ENCODE measurements around the gene PLCB2. TPM values are rescaled to one million over a fixed set of nuclear protein-coding genes. Genes with fewer than 3 reads are reported as not detected.

PLCB2 gene
- total RNA-seq, 4 donors from 2014 or later: 1.5 to 13.5 (median 8.8) TPM

DNA sequence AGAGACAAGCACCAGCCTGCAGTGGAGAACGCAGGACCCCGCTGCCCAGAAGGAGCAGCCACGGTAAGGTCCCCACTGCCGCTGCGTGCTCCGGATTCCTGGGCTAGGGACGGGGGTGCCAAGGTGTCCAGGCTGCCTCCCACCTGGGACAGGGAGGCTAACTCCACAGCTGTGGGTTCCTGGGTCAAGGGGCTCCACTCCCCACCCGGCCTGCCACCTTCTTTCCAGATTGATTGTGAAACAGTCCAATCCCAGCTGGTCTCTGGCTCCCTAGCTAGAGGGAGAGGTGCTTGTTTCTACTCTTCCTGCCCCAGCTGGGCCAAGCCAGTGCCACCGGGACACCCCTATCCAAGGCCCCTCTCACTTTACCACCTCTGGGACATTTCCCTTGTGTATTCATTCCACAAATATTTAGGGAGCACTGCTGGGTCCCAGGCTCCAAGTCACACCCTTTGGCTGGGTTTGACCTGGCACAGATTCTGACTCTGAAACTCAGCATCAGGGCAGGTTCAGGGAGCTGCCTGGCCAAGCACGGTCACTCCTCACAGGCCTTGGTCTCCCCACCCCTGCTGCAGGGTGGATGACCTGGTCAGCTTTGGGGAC is 67.0 kb downstream of the PLCB2 start:
- ATAC-seq: no peak
- TF ChIP-seq POLR2A (IDR thresholded peaks at IDR 0.05) (no peak), POLR2AphosphoS5 (IDR thresholded peaks at IDR 0.05) (no peak), EP300 (IDR thresholded peaks at IDR 0.05) (no peak)
- TF ChIP-seq, protein P1, sequence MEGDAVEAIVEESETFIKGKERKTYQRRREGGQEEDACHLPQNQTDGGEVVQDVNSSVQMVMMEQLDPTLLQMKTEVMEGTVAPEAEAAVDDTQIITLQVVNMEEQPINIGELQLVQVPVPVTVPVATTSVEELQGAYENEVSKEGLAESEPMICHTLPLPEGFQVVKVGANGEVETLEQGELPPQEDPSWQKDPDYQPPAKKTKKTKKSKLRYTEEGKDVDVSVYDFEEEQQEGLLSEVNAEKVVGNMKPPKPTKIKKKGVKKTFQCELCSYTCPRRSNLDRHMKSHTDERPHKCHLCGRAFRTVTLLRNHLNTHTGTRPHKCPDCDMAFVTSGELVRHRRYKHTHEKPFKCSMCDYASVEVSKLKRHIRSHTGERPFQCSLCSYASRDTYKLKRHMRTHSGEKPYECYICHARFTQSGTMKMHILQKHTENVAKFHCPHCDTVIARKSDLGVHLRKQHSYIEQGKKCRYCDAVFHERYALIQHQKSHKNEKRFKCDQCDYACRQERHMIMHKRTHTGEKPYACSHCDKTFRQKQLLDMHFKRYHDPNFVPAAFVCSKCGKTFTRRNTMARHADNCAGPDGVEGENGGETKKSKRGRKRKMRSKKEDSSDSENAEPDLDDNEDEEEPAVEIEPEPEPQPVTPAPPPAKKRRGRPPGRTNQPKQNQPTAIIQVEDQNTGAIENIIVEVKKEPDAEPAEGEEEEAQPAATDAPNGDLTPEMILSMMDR (IDR thresholded peaks at IDR 0.05): no peak
- Histone ChIP-seq H3K4me3 (no peak overlapping the region), H3K27me3 (peaks cover 5% of the 10 kb centered on the region), H3K4me1 (peaks cover 0 to 12% (median 5%) of the 10 kb centered on the region in 3 donors), H3K9me3 (no peaks in the 10 kb centered on the region), H3K27ac (no peak overlapping the region), H3K36me3 (no peaks in the 10 kb centered on the region)
- 90% methylated on average over 2 of the region's 10 CpGs; no CpG with 5 or more reads in 1 of the 2 donors for WGBS, 2 donors (ENCODE audit: low coverage in 1 of 2)

DNA sequence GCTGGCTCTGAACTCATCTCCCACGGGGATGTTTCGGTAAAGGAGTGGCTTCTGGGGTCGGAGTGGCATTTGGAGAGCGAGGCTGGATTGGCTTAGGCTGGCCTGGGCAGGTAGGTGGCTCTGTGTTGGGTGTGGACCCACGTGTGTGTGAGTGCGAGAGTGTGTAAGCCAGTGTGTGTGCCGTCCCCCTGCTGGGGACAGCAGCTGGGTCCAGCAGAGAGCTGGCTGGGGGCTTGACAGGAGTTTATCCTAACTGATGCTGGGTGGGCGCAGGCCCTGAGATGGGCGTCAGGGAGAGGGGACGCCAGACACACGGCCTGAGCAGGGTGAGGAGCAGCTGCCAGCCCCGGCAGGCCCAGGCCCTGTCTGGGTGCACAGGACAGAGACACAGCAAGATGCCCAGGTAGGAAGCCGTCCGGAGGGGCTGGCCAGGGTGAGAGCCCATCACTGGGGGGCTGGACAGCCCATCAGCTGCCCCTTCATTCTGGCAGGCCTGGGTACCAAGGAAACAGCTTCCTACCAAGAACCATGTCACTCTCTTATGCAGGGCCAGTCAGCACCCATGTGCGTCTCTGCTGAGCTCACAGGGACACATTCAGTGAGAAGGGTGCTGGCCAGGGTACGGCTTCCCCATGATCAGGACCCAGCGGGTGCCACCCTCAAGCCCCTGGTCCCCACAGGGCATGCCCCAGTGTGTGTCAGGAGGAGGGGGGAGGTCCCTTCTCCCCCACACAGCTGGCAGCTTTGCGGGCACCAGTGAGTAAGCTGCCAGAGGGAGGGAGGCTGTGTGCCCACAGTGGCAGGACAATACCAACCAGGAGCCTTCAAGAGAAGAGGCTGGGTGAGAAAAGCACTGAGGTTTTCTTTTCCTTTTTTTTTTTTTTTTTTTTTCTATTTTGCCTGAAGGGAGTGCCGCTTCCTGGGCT is 67.8 kb downstream of the PLCB2 start:
- Histone ChIP-seq H3K9me3 (no peaks in the 10 kb centered on the region), H3K4me1 (peaks cover 0 to 12% (median 5%) of the 10 kb centered on the region in 3 donors), H3K36me3 (no peaks in the 10 kb centered on the region), H3K27ac (no peak overlapping the region), H3K27me3 (peaks cover 5% of the 10 kb centered on the region), H3K4me3 (no peak overlapping the region)
- TF ChIP-seq, protein P1 (IDR thresholded peaks at IDR 0.05): no peak
- TF ChIP-seq EP300 (IDR thresholded peaks at IDR 0.05) (no peak), POLR2AphosphoS5 (IDR thresholded peaks at IDR 0.05) (no peak), POLR2A (IDR thresholded peaks at IDR 0.05) (no peak)
- 67% methylated on average over 8 of the region's 19 CpGs; no CpG with 5 or more reads in 1 of the 2 donors for WGBS, 2 donors (ENCODE audit: low coverage in 1 of 2)
- ATAC-seq: no peak

DNA sequence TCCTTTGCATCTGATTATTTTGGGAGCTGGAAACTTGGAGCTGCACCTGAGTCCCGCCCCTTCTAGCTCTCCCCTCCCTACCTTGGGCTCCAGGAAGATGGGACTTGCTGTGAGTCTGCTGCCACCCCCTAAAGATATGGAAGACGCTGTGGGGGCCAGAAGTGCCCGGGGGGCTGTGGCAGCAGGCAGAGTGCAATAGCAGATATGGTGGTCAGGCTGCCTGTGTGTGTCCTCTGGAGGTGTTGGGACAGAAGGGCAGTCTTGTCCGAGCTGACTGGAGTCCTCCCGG is 68.4 kb downstream of the PLCB2 start:
- WGBS, 2 donors (ENCODE audit: low coverage in 1 of 2): no CpG with 5 or more reads among the region's 5 CpGs
- H3K27ac ChIP-seq: no peak overlapping the region
- no peaks in the 10 kb centered on the region for H3K36me3 ChIP-seq
- peaks cover 5% of the 10 kb centered on the region for H3K27me3 ChIP-seq
- H3K4me3 ChIP-seq: peak overlapping the region in 1 of 2 donors; percentile 45
- H3K9me3 ChIP-seq: no peaks in the 10 kb centered on the region
- no peak for ATAC-seq
- peaks cover 0 to 12% (median 5%) of the 10 kb centered on the region in 3 donors for H3K4me1 ChIP-seq
- TF ChIP-seq POLR2AphosphoS5 (IDR thresholded peaks at IDR 0.05): no peak
- TF ChIP-seq EP300 (IDR thresholded peaks at IDR 0.05): no peak
- no peak for TF ChIP-seq POLR2A (IDR thresholded peaks at IDR 0.05)
- TF ChIP-seq, protein P1 (IDR thresholded peaks at IDR 0.05): no peak

DNA sequence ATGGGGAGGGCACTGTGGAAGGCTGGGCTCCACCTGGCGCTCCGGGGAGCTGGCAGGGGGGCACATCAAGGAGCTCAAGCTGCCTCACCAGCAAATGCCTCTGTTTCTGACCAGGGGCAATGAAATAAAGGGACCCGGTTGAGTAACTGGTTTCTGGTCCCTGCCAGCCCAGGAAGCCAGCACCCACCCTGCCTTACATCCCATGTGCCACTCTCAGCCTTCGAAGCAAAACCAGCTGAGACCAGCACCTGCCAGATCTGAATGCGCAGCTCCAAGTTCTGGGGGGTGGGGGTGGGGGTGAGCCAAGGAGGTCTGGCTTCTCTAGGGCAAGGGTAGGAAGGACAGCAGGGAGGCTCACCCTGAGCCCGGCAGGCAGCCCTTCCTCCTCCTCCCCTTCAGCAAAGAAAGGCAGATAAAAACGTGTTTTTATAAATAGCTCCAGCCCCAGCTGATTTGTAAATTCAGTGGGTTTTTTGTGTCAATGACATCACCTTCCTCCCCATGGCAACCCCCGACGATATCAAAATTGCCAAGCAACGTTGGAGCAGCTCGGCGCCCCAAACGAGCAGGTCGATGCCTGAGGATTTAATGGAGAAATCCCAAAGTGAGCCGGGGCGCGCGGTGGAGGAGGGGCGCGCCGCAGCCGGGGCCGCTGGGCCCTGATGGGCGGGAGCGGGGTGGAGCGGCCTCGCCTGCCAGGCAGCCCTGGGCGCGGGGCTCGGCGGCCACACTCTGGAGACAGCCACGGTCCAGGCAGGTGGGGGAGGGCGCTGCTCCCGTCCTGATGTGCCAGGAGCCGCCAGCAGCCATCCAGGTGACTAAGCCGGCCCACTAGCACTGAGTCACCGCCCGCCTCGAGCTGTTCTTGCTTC is 69.0 kb downstream of the PLCB2 start, which contains the start of gene PAK6:
Gene PAK6, plus strand, starts transcription at position 532 of the 872 bp plus-strand sequence. CDS start 25,723 bp downstream, outside the sequence.
- Histone ChIP-seq H3K9me3 (no peaks in the 10 kb centered on the region), H3K27me3 (peaks cover 5% of the 10 kb centered on the region), H3K4me1 (peaks cover 0 to 12% (median 5%) of the 10 kb centered on the region in 3 donors), H3K36me3 (no peaks in the 10 kb centered on the region), H3K4me3 (peak within 1 kb of the TSS in 1 of 2 donors; percentile 45), H3K27ac (no peak within 1 kb of the TSS)
- WGBS, 2 donors (ENCODE audit: low coverage in 1 of 2): 33 to 67% methylated on average over 2 to 3 of the region's 39 CpGs
- TF ChIP-seq POLR2AphosphoS5 (IDR thresholded peaks at IDR 0.05): no peak
- no peak for TF ChIP-seq POLR2A (IDR thresholded peaks at IDR 0.05)
- TF ChIP-seq EP300 (IDR thresholded peaks at IDR 0.05): no peak
- TF ChIP-seq, protein P1 (IDR thresholded peaks at IDR 0.05): no peak
- peak; percentile 61 for ATAC-seq

Other genes with a start within 250 kb of the PLCB2 start
- gene BMF, start 199.1 kb downstream of the PLCB2 start, total RNA-seq: 1 to 10 TPM; 4.7 to 7.5 (median 6.0) TPM
- gene BUB1B, start 146.9 kb downstream of the PLCB2 start, total RNA-seq: 1 to 10 TPM in 2 of 4 donors, under 1 TPM in 2; 0.13 to 2.4 (median 0.95) TPM
- 1 to 10 TPM in 2 of 4 donors, under 1 TPM in 2; 0.94 to 4.6 (median 1.6) TPM for gene PAK6, start 68.9 kb downstream of the PLCB2 start, total RNA-seq
- 1 to 10 TPM in 1 of 4 donors, not detected in 3; 1.6 TPM for gene ANKRD63, start 24.9 kb downstream of the PLCB2 start, total RNA-seq
- gene INAFM2, start 15.8 kb upstream of the PLCB2 start, total RNA-seq: 10 to 100 TPM; 27.3 to 66.6 (median 37.5) TPM
- 100 to 1,000 TPM in 1 of 4 donors, 10 to 100 TPM in 3; 28.0 to 105 (median 66.7) TPM for gene CCDC9B, start 33.0 kb upstream of the PLCB2 start, total RNA-seq
- gene PHGR1, start 43.1 kb upstream of the PLCB2 start, total RNA-seq: not detected
- under 1 TPM; 0.07 to 0.19 (median 0.15) TPM for gene DISP2, start 50.3 kb upstream of the PLCB2 start, total RNA-seq
- 10 to 100 TPM in 2 of 4 donors, 1 to 10 TPM in 2; 7.2 to 16.2 (median 9.9) TPM for gene KNSTRN, start 74.8 kb upstream of the PLCB2 start, total RNA-seq
- 10 to 100 TPM; 26.1 to 80.2 (median 50.1) TPM for gene IVD, start 97.9 kb upstream of the PLCB2 start, total RNA-seq
- gene BAHD1, start 133.0 kb upstream of the PLCB2 start, total RNA-seq: 10 to 100 TPM; 19.0 to 26.2 (median 22.8) TPM
- gene CHST14, start 163.0 kb upstream of the PLCB2 start, total RNA-seq: 10 to 100 TPM in 2 of 4 donors, 1 to 10 TPM in 2; 7.8 to 18.4 (median 11.7) TPM

Data from gastroesophageal sphincter (tissue), 4 donors.